Hypothalamus (tissue), 51 donors: ENCODE data around the gene MACC1.
"Not testable (repeated sequence)": the region's sequence is repeated elsewhere in the genome, so short reads cannot be mapped to it uniquely, and the experiment has no call there.

Experiments
- DNase-seq, 51 donors: peaks; one replicate each; lab custom pipeline; 2025; lab: John Stamatoyannopoulos, UW

The MACC1 gene

GRCh38 chr7:20211376-20211775 lies 5.8 kb downstream of the MACC1 start:
- DNase-seq: no peak

GRCh38 chr7:20208651-20209307 lies 8.4 kb downstream of the MACC1 start:
- DNase-seq: no peak

GRCh38 chr7:20207811-20208210 lies 9.4 kb downstream of the MACC1 start:
- not testable (repeated sequence) for DNase-seq

- DNase-seq: no peak
Measured at GRCh38 chr7:20206104-20206896, 10.9 kb downstream of the MACC1 start.

GRCh38 chr7:20203316-20203715 lies 13.9 kb downstream of the MACC1 start:
- no peak for DNase-seq

GRCh38 chr7:20201380-20201779 lies 15.8 kb downstream of the MACC1 start:
- no peak for DNase-seq

- DNase-seq: no peak
Measured at GRCh38 chr7:20200971-20201370, 16.2 kb downstream of the MACC1 start.

- DNase-seq: no peak
Measured at GRCh38 chr7:20200361-20200760, 16.8 kb downstream of the MACC1 start.

- peak in 18 of 51 donors; percentile 2 to 36 (median 8) for DNase-seq
Measured at GRCh38 chr7:20199015-20199737, 18.0 kb downstream of the MACC1 start.

GRCh38 chr7:20198260-20198659 lies 18.9 kb downstream of the MACC1 start:
- DNase-seq: no peak

GRCh38 chr7:20197837-20198236 lies 19.3 kb downstream of the MACC1 start:
- DNase-seq: no peak

GRCh38 chr7:20197125-20197748 lies 19.9 kb downstream of the MACC1 start:
- no peak for DNase-seq

GRCh38 chr7:20194343-20194995 lies 22.7 kb downstream of the MACC1 start:
- no peak for DNase-seq

GRCh38 chr7:20193873-20194272 lies 23.3 kb downstream of the MACC1 start:
- DNase-seq: no peak

- no peak for DNase-seq
Measured at GRCh38 chr7:20193242-20193777, 23.9 kb downstream of the MACC1 start.

- DNase-seq: no peak
Measured at GRCh38 chr7:20191391-20191869, 25.8 kb downstream of the MACC1 start.

- no peak for DNase-seq
Measured at GRCh38 chr7:20190560-20191390, 26.4 kb downstream of the MACC1 start.

- no peak for DNase-seq
Measured at GRCh38 chr7:20189852-20190251, 27.3 kb downstream of the MACC1 start.

GRCh38 chr7:20188567-20188966 lies 28.6 kb downstream of the MACC1 start:
- no peak for DNase-seq
